ENCODE data around the gene PRDX2. TPM values are rescaled to one million over a fixed set of nuclear protein-coding genes. Genes with fewer than 3 reads are reported as not detected.
"Not testable (repeated sequence)": the region's sequence is repeated elsewhere in the genome, so short reads cannot be mapped to it uniquely, and the experiment has no call there.

The PRDX2 gene
- polyA plus RNA-seq (2013, experiment 1 of 2), result 139 TPM
- polyA plus RNA-seq (2013, experiment 2 of 2), result 142 TPM

DNA sequence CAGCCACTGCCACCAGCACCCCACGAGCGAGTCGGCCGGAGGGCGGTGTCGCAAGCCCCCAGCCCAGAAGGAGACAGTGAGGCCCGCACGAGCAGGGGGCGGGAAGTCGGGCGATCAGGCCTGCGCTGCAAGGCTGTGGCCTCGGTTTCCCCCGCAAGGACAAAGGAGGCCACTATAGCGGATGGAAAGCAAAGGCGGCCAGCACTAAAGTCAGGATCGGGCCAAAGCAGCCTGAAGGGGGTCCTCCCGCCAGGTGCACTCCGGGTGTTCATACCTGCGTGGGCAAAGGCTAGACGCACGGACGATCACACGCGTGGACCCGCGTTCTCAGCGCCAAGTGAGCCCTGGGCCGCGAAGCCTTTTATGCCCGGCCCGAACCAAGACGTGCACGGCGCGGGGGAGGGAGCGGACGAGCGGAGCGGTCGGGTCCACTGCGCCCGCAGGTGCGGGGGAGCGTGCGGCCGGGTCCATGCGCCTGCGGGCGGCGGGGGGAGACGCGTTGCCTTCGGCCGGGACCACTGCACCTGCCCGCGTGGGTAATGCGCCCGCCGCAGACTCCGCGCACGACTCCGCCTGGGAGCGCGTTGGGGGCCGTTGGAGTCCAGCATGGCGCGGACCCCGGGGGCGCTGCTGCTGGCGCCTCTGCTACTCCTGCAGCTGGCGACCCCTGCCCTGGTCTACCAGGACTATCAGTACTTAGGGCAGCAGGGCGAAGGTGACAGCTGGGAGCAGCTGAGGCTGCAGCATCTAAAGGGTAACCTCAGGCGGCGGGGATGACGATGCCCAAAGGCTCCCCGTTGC, at the start of gene PRDX2, which contains the start of gene THSD8:
Gene PRDX2, minus strand, starts transcription at position 335 of the 801 bp plus-strand sequence. CDS start 539 bp downstream, outside the sequence.
Gene THSD8, plus strand, starts transcription at position 604 of the 801 bp plus-strand sequence. Its CDS starts 3 bp downstream, at position 607.
- peak within 1 kb of the TSS in 1 of 2 experiments; percentile 50 for H3K4ac ChIP-seq (ENCODE audit: low read depth in 1 of 2, low read length in 2 of 2)
- peak within 1 kb of the TSS; percentile 73 for H2AFZ ChIP-seq (ENCODE audit: low read depth, low read length)
- no peak within 1 kb of the TSS for H2BK120ac ChIP-seq (ENCODE audit: low read depth, low read length)
- H3K4me3 ChIP-seq (ENCODE audit: insufficient read depth in 1 of 2, low read depth in 1 of 2, low read length in 2 of 2), result peak within 1 kb of the TSS; percentile 80 to 89
- no peaks in the 10 kb centered on the region for H3K27me3 ChIP-seq (ENCODE audit: control insufficient read depth in 1 of 2, insufficient read depth in 1 of 2, low read length in 2 of 2)
- peak within 1 kb of the TSS in 1 of 2 experiments; percentile 88 for H3K14ac ChIP-seq (ENCODE audit: low read length in 2 of 2)
- WGBS, result under 1% methylated on average over 65 of the region's 78 CpGs
- peak; percentile 71 for DNase-seq
- H3K4me1 ChIP-seq (ENCODE audit: control insufficient read depth, insufficient read depth, low read depth, low read length), result peaks cover 27% of the 10 kb centered on the region
- no peak within 1 kb of the TSS for H2BK12ac ChIP-seq (ENCODE audit: low read length in 2 of 2)
- peak within 1 kb of the TSS in 1 of 2 experiments; percentile 80 for H3K23ac ChIP-seq (ENCODE audit: low read length in 2 of 2)
- no peak within 1 kb of the TSS for H3K27ac ChIP-seq (ENCODE audit: low read length, poor library complexity, severe bottlenecking)
- H3K9ac ChIP-seq (ENCODE audit: low read length), result peak within 1 kb of the TSS; percentile 88
- peaks cover 19% of the 10 kb centered on the region for H3K79me1 ChIP-seq (replicated peaks; ENCODE audit: low read length, poor library complexity, severe bottlenecking)
- no peak within 1 kb of the TSS for H2AK5ac ChIP-seq (ENCODE audit: low read length, severe bottlenecking)
- H3K18ac ChIP-seq (ENCODE audit: low read depth in 1 of 2, low read length in 2 of 2), result peak within 1 kb of the TSS; percentile 9 to 73
- peak within 1 kb of the TSS; percentile 68 for H3K4me2 ChIP-seq (ENCODE audit: low read length, poor library complexity, severe bottlenecking)
- peak within 1 kb of the TSS; percentile 13 for H2BK15ac ChIP-seq (ENCODE audit: low read depth, poor library complexity, severe bottlenecking)
- no peak within 1 kb of the TSS for H2BK5ac ChIP-seq (ENCODE audit: low read depth, low read length, poor library complexity, severe bottlenecking)
- H3K9me3 ChIP-seq (ENCODE audit: control insufficient read depth, low read length), result no peaks in the 10 kb centered on the region
- H3K36me3 ChIP-seq (ENCODE audit: control insufficient read depth in 1 of 2, insufficient read depth in 2 of 2, low read depth in 1 of 2, low read length in 2 of 2), result peaks cover 14 to 23% of the 10 kb centered on the region in 2 experiments
- peak within 1 kb of the TSS; percentile 35 for H4K91ac ChIP-seq (ENCODE audit: low read length)
- peak within 1 kb of the TSS; percentile 33 for H4K8ac ChIP-seq (ENCODE audit: low read length)

DNA sequence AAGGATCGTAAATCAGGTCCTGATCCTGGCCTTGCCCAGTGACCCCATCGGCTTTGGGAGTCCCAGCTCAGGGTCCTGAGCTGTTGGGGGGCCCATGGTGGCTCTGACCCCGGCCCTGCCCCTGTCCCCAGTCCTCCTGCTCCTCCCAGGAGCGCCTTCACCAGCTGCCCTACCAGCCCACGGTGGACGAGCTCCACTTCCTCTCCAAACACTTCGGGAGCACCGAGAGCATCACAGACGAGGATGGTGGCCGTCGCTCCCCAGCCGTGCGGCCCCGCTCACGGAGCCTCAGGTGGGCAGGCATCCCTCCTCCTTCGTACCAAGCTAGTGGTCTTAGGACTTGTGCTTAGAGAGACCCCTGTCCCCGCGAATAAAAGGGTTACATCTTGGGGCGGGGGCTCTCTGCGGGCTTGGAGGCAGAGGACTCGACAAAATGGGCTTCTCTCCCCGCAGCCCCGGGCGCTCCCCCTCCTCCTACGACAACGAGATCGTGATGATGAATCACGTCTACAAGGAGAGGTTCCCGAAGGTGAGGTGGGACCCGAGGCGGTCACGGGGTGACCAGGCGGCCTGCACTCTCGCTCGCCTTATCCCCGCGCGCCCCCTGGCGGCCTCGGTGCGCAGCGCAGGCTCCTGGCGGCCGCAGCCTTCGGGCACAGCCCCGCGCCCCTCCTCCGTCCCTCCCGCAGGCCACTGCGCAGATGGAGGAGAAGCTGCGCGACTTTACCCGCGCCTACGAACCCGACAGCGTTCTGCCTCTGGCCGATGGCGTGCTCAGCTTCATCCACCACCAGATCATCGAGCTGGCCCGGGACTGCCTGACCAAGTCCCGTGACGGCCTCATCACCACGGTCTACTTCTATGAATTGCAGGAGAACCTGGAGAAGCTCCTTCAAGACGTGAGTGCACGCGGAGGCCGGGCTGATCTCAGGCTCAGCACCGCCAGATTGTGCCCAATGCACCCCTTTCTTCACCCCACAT, 45.8 kb upstream of the PRDX2 start:
- Histone ChIP-seq H3K4ac (ENCODE audit: low read depth in 1 of 2, low read length in 2 of 2) (no peak overlapping the region), H2BK120ac (ENCODE audit: low read depth, low read length) (no peak overlapping the region), H3K18ac (ENCODE audit: low read depth in 1 of 2, low read length in 2 of 2) (peak overlapping the region; percentile 38 to 40), H2AFZ (ENCODE audit: low read depth, low read length) (peak overlapping the region; percentile 74), H3K23ac (ENCODE audit: low read length in 2 of 2) (no peak overlapping the region), H2BK15ac (ENCODE audit: low read depth, poor library complexity, severe bottlenecking) (no peak overlapping the region), H4K91ac (ENCODE audit: low read length) (no peak overlapping the region), H3K9me3 (ENCODE audit: control insufficient read depth, low read length) (no peaks in the 10 kb centered on the region), H2BK5ac (ENCODE audit: low read depth, low read length, poor library complexity, severe bottlenecking) (no peak overlapping the region), H3K14ac (ENCODE audit: low read length in 2 of 2) (no peak overlapping the region), H3K36me3 (ENCODE audit: control insufficient read depth in 1 of 2, insufficient read depth in 2 of 2, low read depth in 1 of 2, low read length in 2 of 2) (no peaks in the 10 kb centered on the region), H2BK12ac (ENCODE audit: low read length in 2 of 2) (peak overlapping the region in 1 of 2 experiments; percentile 38), H3K4me1 (ENCODE audit: control insufficient read depth, insufficient read depth, low read depth, low read length) (peaks cover 9% of the 10 kb centered on the region), H2AK5ac (ENCODE audit: low read length, severe bottlenecking) (no peak overlapping the region), H3K79me1 (replicated peaks; ENCODE audit: low read length, poor library complexity, severe bottlenecking) (no peaks in the 10 kb centered on the region), H3K27me3 (ENCODE audit: control insufficient read depth in 1 of 2, insufficient read depth in 1 of 2, low read length in 2 of 2) (peaks cover 22 to 28% of the 10 kb centered on the region in 2 experiments), H3K27ac (ENCODE audit: low read length, poor library complexity, severe bottlenecking) (no peak overlapping the region), H4K8ac (ENCODE audit: low read length) (peak overlapping the region; percentile 71), H3K4me3 (ENCODE audit: insufficient read depth in 1 of 2, low read depth in 1 of 2, low read length in 2 of 2) (peak overlapping the region in 1 of 2 experiments; percentile 57), H3K4me2 (ENCODE audit: low read length, poor library complexity, severe bottlenecking) (peak overlapping the region; percentile 64), H3K9ac (ENCODE audit: low read length) (peak overlapping the region; percentile 73)
- peak; percentile 75 for DNase-seq
- WGBS, result 24% methylated on average over 69 of the region's 69 CpGs

DNA sequence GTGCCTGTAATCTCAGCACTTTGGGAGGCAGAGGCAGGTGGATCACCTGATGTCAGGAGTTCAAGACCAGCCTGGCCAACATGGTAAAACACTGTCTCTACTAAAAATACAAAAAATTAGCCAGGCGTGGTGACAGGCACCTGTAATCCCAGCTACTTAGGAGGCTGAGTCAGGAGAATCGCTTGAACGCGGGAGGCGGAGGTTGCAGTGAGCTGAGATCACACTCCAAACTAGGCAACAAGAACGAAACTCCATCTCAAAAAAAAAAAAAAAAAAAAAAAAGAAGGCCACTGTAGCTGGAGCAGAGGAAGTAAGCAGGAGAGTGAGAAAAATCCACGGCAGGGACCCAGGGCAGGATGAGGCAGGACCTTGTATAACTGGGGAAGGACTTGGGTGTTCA, 45.0 kb upstream of the PRDX2 start:
- not testable (repeated sequence) for H3K36me3 ChIP-seq (ENCODE audit: control insufficient read depth in 1 of 2, insufficient read depth in 2 of 2, low read depth in 1 of 2, low read length in 2 of 2); H4K8ac ChIP-seq (ENCODE audit: low read length); H4K91ac ChIP-seq (ENCODE audit: low read length); H3K79me1 ChIP-seq (replicated peaks; ENCODE audit: low read length, poor library complexity, severe bottlenecking); H2BK15ac ChIP-seq (ENCODE audit: low read depth, poor library complexity, severe bottlenecking); H3K23ac ChIP-seq (ENCODE audit: low read length in 2 of 2); H2AK5ac ChIP-seq (ENCODE audit: low read length, severe bottlenecking); H2BK5ac ChIP-seq (ENCODE audit: low read depth, low read length, poor library complexity, severe bottlenecking); H2BK12ac ChIP-seq (ENCODE audit: low read length in 2 of 2); H3K14ac ChIP-seq (ENCODE audit: low read length in 2 of 2); H3K4me1 ChIP-seq (ENCODE audit: control insufficient read depth, insufficient read depth, low read depth, low read length); H2AFZ ChIP-seq (ENCODE audit: low read depth, low read length); H3K4me3 ChIP-seq (ENCODE audit: insufficient read depth in 1 of 2, low read depth in 1 of 2, low read length in 2 of 2); H3K27ac ChIP-seq (ENCODE audit: low read length, poor library complexity, severe bottlenecking); H3K18ac ChIP-seq (ENCODE audit: low read depth in 1 of 2, low read length in 2 of 2); H3K4me2 ChIP-seq (ENCODE audit: low read length, poor library complexity, severe bottlenecking); H3K4ac ChIP-seq (ENCODE audit: low read depth in 1 of 2, low read length in 2 of 2); H3K9me3 ChIP-seq (ENCODE audit: control insufficient read depth, low read length); DNase-seq; H2BK120ac ChIP-seq (ENCODE audit: low read depth, low read length)
- WGBS, result 78% methylated on average over 2 of the region's 7 CpGs
- H3K27me3 ChIP-seq (ENCODE audit: control insufficient read depth in 1 of 2, insufficient read depth in 1 of 2, low read length in 2 of 2), result peaks cover 29 to 34% of the 10 kb centered on the region in 2 experiments
- H3K9ac ChIP-seq (ENCODE audit: low read length), result peak overlapping the region; percentile 73

Measured in mesenchymal stem cell (in vitro differentiated cells and primary cell).